Cerebellar cortex (tissue), 1 donor: ENCODE measurements around the gene TFEC.
"Not testable (repeated sequence)": the region's sequence is repeated elsewhere in the genome, so short reads cannot be mapped to it uniquely, and the experiment has no call there.

Experiments
- DNase-seq: peaks from one replicate; pipeline ENCODE4 v3.0.0-alpha.2; 2015; ENCODE audit warnings: low spot score

The TFEC gene

DNA sequence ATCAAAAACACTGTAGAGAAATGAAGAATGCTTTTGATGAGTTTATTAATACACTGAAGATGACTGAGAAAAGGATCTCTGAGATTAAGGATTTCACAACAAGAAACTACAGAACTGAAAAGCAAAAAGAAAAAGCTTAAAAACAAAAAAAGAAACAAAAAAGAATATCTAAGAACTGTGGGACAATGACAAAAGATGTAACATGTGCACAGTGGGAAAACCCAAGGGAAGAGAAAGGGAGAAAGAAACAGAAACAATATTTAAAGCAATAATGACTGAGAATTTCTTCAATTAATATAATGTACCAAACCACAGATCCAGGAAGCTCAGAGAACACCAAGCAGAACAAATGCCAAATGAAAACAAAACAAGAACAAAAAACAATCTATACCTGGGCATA, 42.2 kb downstream of the TFEC start:
- no peak for DNase-seq

DNA sequence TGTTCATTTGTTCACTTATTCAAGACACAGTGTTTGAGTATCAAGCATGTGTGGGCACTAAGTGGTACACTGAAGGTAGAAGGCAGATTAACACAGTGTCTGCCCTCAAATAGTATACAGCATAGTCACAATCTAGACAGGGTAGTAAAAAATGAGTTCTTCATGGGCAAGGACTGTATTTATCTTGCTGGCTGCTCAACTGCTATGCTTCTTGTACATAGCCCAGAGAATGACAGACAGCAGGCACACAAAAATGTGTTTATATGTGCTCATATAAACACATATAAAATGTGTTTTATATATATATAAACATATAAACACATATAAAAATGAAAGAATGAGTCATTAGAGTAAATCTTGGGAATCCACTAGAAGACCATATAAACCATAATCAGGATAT, 43.1 kb downstream of the TFEC start:
- DNase-seq, result no peak

DNA sequence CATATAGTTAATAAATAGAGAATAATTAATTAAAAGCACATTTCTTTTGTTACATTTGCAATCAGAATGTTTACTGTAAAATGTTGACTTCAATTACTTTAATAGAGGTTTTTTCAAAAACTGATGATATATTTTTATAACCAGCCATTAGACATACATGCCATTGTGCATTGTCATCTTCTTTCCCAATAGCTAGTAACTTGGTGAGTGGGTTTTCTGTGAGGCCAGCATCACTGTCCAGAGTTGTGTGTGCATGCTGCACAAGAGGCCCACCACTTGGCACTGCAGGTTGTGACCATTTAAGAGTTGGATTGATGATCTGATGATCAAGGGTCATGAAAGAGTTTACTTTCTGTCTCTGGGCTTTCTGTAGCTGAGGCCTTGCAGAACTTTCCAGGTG, 46.5 kb downstream of the TFEC start:
- DNase-seq, result no peak

DNA sequence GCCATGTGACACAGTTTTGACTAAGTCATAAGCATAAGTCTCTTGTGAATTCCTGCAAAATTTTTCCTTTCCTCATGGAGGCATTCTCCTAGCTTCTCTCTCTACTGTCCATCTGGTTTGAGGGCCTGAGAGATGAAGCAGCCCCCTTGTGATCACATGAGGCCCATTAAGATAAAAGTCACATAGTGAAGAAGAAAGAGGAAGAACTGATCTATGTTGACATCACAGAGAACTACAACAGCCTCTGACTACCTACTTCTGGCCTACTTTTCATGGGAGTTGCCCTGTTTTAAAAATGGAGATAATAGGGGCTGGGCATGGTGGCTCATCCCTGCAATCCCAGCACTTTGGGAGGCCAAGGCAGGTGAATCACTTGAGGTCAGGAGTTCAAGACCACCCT, 50.4 kb downstream of the TFEC start:
- DNase-seq, result no peak

DNA sequence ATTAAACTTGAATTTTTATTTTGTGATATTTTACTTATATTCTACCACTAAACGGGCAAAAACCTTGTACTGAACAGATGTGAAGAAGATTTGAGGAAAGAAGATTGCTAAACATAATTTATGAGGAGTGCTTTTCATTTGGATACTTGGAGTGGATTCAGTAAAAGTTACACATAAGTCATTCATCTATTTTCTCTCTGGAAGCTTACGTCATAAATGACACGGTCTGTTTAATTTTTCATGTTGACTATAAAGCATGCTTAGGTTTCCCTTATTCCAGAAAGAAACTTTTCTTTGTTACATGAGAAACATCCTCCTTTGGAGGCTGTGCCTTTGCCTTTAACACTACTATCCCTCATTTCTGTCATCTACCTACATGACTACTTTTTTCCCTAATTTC, 53.9 kb downstream of the TFEC start:
- DNase-seq, result no peak

DNA sequence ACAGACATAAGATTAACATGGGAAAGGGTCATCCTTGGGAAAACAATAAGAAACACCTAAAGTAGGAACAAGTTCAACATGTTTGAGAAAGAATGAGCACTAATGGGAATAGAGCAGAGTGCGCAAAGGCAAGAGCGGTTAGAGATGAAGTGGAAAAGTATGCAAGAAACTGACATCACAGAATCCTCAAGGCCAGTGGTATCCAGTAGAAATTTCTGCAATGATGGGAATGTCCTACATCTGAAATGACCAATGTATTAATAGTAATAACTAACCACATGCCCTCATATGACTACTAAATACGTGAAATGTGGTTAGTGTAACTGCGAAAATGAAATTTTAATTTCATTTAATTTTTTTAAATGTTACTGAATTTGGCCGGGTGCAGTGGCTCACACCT, 54.8 kb downstream of the TFEC start:
- DNase-seq, result no peak

DNA sequence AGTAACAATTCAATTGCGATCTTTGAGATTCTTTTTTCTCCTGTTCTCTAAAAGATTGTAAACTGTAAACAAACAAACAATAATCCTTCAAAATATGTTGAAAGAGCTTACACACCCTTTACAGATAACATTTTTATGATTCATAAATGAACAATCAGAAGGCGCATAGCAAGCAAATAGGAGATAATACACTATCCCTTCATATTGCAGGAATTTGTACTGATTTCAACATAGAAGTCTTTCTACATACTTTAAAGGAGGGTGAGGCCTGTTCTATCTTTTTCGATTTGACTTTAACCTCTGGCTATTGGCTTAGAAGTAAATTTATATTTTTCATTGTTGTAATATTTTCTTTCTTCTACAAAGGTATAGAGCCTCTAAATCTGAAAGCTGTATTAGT, 57.2 kb downstream of the TFEC start:
- no peak for DNase-seq

DNA sequence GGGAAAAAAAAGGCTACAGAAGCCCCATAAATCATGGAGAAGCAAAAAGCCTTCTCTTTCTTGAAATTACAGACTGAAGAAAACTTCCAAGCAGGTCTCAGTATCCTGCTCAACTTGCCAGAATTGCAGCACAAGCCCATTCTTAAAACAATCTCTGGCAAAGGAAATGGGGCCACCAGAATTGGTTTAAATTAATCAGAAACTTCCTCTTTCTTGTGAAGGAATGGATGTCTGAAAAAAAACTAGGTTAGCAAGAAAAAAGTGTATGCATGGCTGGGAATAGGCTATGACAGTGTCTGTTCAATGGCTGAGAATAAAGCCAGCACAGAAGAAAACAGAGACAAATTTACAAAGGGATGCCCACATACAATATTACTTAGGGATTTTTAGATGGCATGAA, 59.1 kb downstream of the TFEC start:
- DNase-seq, result no peak

DNA sequence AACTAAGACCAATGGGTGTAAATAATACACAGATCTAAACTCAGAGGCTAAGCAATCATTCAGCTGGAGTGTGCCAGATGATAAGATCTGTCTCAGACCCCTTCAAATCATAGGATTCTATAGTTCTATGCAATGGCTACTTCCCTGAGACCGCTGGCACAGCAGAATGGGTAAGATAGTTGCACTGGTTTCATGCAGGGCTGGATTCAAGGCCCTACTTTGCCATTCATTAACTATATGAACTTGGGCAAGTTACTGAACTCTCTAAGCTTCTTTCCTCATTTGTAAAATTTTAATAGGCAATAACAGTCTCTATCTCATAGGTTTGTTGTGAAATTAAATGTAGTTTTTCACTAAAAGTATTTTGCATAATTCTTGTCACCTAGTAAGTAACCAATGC, 62.0 kb downstream of the TFEC start:
- DNase-seq, result no peak

DNA sequence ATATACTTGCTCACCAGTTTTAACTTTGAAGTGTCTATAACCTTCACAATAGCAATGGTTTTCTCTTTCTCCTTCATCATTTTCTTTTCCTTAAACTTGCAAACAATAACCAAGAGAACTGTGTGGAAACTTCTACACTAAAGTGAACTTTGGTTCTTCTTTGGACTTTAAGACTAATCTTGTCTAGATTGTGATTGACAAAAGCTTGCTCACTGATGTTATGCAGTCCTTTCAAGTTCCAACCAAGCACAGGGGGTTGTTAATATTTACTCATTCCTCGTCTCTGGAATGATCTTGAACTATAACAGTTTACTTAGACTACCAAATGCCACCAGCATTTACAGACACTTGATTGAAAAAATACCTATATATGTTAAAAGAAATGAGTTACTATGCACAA, 62.4 kb downstream of the TFEC start:
- no peak for DNase-seq

DNA sequence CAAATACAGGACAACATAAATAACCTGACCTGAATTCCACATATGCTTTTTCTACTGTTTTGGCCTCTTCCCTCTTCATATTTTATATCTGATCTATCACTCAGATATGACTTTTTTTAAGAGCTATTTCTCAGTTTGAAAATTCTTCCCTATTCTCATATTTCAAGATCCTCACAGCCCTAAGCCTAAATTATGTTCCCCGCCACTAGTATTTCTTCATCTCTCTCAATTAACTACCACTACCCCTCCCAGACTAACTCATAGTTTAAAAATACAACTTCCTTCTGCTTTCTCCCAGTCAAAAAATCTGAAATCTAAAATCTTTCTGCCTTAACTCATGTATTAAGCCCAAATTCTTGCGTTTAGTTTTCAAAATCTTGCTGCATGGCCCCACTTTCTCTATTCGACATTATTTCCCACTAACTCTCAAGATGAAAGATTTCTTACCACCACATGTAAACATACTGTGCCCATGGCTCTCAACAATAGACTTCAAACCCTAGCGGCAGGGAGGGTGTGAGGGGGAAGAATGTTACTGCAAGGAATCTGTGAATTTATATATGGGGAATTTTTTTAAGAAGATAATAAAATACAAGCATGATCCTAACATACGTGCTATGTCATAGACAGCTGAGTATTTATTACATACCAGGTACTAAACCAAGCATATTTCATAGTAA, 64.6 kb downstream of the TFEC start:
- DNase-seq, result no peak

DNA sequence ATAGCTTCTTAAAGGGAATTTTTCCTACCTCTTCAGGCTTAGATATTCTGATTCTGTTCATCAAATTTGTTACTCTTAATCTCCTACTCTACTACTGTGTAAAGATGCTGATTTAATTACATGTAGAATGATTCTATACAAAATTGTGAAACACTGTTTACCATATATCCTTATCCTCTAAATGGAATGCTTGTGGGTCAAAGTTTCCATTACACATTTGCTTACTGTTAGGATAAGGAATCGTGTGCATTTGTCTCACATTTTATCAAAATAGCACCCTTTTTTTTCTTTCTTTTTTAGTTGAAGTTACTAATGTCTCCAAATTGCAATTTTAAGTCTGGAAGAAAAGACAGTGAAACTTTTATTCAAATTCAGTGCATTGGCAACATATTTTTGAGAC, 65.3 kb downstream of the TFEC start:
- no peak for DNase-seq

DNA sequence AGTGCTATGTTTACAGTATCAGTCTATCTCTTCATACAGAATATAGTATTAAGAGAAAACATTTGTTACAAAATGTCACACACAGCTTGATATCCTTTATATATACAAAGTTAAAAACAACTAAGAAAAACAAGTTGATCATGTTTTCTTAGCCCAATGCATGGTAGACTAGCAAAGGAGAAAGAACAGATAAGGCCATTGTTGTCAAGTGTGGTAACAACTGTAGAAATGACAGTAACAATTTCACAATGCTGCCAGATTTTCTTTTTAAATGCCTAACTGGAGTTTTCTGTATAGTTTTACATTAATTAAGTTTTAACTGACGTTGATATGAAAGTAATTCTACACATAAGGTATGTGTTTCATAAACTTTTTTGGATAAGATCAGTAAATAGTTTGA, 65.8 kb downstream of the TFEC start:
- DNase-seq, result no peak

DNA sequence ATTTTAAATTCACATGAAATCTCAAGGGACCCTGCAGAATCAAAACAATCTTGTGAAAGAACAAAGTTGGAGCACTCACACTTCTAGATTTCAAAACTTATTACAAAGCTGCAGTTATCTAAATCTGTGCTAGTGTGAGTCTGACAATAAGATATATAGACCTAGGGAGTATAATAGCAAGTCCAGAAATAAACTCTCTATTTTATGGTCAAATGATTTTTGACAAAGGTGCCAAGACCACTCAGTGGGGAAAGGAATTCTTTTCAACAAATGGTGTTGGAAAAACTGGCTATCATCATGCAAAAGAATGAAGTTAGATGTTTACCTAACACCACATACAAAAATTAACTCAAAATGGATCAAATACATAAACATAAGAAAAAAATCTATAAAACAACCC, 68.2 kb downstream of the TFEC start:
- DNase-seq, result no peak

DNA sequence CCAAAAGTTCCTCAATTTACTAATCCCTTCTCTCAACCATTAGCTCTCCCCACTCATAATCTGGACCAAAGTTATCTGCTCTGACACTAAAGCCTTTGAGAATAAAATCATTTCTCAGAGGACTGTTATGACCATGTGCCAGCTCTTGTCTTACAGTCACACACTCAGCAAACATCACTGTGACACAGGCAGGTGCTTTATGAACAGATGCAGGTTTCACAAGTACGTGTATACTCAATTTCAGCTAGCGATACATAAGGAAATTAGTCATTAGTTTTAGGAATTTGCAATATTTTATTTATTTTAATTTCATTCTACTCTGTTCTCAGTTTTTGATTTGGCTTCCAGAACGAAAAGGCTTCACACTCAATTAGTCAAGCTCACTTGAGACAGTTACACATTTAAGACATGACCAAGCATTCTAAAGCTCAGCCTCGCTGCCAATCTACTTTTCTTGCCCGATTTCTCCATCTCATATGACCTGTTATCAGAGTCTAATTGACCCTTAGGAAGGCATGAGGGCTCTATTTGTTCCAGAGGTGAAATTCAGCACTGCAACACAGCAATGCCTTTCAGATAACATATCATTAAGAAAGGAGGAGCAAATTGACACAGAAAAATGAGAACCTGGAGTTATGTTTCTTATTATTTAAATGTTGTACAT, 76.8 kb downstream of the TFEC start:
- no peak for DNase-seq

DNA sequence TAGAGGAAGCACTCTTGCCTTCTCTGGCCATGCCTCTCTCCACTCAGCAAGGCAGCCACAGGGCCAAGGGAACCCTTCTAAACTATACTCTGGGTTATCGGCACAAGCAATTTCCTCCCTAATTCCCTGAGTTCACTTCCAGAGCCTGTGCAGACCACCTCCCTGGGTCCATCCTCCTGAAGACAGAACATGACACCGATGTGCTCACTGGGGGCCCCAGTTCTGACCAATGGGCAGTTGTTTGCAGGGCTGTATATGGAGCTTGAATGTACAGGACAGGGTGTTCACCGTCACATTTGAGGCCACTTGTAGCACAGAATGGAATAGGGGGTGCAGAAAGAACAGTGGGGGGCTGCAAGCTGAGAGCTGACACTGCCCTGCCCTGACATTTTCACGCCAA, 77.7 kb downstream of the TFEC start:
- no peak for DNase-seq

DNA sequence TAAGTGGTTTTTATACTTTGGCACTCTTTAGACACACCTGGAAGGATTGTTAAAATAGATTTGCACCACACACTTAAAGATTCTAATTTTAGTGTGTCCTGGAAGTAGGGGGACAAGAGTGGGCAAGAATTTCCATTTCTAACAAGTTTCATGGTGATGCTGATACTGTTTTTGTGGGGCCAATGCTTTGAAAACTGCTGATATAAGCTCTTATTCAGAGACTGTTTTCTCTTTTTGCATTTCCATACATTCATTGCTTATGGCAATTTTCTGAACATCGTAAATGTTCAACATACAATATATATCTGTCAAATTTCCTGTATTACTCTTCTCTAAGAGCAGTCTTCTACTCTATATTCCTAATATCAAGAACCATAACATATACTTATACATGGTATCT, 79.0 kb downstream of the TFEC start:
- no peak for DNase-seq

DNA sequence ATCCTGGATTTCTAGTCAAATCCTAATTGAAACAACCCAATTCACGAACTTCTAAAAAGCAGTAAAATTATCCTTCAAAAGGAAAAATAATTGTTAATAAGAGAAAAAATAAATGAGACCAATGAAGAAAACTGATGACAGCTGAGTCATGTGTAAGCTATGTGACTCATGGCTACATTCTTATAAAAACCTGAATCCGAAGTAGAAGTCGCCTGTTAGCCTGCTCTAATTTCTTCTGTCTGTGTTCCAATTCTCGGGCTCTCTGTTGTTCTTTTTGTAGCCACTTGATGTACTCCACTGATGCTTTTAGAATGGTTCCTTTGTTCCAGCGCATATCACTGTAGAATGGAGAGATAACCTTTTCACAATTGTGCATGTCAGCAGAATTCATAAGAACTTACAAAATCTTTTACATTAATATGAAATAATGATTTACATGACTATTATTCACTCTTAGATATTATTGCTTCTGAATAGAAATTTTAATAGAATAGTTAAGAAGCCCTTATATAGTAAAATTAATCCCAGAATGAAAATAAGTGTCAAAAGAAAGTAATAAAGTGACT, 88.8 kb downstream of the TFEC start:
- DNase-seq, result no peak

DNA sequence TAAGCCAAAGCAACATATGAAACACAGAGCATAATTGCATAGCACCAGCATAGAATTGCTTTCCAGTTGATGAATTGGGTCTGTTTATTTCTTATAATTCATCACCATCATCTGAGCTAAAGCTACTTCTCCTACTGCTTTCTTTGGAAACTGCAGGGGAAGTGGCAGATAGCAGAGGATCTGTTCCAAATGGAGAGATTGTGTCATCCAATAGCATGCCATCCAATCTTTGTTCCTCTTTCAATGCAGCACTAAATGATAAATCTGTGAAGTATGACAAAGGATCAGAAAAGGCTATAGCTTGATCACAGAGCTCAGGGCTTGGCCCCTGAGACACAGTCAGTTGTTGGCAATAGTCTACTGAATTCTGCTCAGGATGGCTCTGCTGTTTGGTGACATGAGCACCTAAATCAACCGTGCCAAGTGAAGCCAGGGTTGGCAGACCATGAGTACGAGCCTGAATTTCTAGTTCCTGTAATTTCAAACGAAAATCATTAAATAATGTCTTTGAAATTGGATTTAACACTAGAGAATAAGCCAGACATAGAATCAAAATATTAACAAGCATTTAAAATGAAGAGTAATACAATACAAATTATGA, 90.0 kb downstream of the TFEC start:
- no peak for DNase-seq

DNA sequence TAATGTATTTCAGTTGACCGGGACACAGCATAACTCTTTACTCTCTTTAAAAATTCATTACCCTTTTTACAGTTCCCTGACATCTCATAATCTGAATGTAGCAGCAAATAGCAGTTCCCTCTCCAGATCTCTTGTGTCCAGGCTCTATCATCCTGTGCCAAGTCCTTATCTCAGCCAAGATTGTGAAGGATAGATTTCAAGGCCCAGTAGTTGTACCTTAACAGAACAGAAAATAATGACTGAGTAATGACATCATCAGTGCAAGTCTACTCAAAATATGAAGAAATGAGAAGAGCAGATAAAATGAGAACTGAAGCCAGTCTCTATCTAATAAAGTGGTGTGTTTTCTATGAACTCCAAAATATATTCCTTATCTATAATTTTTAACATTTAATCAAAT, 92.6 kb downstream of the TFEC start:
- DNase-seq, result no peak

DNA sequence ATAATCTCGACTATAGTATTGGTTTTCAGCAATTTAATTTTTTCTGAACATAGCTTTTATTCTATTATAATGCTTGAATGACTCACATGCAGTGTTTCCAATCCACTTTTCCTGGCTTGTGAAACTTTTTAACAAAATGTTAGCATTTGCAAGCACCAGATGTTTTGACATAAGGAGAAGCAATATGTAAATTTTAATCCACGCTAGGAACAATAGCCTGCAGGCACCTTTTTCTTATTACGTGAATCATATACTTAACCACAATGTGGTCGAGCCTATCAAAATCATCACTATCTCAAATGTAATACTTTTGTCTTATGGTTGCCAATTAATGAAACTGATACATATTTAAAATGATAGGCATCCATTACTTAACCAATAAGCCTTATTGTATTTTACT, 97.1 kb downstream of the TFEC start:
- DNase-seq, result no peak

DNA sequence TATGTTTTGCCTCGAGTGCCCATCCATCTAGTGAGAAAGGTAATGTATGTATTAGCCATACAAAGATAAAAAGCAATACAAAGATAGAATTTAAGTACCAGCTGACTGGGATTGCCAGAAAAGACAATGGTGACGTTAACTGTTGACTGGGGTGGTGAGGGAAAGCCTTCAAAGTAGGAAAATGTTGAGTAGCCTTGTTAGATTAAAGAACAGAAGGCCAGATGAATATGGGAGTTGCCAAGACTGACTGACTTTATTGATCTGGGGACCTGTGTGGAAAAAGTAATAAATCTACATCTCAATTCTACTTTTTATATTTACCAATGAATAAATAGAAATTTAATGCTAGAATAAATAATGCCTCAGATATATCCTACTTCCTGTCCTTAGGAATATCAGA, 97.7 kb downstream of the TFEC start:
- no peak for DNase-seq

DNA sequence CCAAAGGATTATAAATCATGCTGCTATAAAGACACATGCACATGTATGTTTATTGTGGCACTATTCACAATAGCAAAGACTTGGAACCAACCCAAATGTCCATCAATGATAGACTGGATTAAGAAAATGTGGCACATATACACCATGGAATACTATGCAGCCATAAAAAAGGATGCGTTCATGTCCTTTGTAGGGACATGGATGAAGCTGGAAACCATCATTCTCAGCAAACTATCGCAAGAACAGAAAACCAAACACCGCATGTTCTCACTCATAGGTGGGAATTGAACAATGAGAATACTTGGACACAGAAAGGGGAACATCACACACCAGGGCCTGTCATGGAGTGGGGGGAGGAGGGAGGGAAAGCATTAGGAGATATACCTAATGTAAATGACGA, 100.4 kb downstream of the TFEC start:
- DNase-seq, result not testable (repeated sequence)

DNA sequence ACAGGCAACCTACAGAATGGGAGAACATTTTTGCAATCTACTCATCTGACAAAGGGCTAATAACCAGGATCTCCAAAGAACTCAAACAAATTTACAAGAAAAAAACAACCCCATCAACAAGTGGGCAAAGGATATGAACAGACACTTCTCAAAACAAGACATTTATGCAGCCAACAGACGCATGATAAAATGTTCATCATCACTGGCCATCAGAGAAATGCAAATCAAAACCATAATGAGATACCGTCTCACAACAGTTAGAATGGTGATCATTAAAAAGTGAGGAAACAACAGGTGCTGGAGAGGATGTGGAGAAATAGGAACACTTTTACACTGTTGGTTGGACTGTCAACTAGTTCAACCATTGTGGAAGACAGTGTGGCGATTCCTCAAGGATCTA, 100.8 kb downstream of the TFEC start:
- DNase-seq, result not testable (repeated sequence)
